Calu3 (cell line): ENCODE data around the gene CMPK1. TPM values are rescaled to one million over a fixed set of nuclear protein-coding genes. Genes with fewer than 3 reads are reported as not detected.

Source experiments
- BruUV-seq: library from RNA; stranded (reverse); fragments of 400-500 nt; replicated peaks from 2 replicates; lab custom pipeline; 2021; lab: Mats Ljungman, UMichigan
- CTCF ChIA-PET: fragments of 300-600 bp; sonication (Branson Sonifier 250); formaldehyde crosslinking; loops from one replicate; lab custom pipeline; 2022; ENCODE audit warnings: antibody characterized with exemption; lab: Charles Lee
- DNase-seq: peaks from one replicate; pipeline ENCODE4 v3.0.0; 2022
- H3K27ac Mint-ChIP-seq: one replicate; pipeline ENCODE4 v1.8.0; 2022; ENCODE audit warnings: mixed read lengths; ENCODE audit not compliant: unreplicated experiment
- H3K27me3 Mint-ChIP-seq: one replicate; pipeline ENCODE4 v1.8.0; 2022; ENCODE audit warnings: mixed read lengths; ENCODE audit not compliant: unreplicated experiment
- H3K36me3 Mint-ChIP-seq: one replicate; pipeline ENCODE4 v1.8.0; 2022; ENCODE audit warnings: mild to moderate bottlenecking, moderate library complexity, mixed read lengths; ENCODE audit not compliant: insufficient read depth, unreplicated experiment
- H3K4me1 Mint-ChIP-seq: one replicate; pipeline ENCODE4 v1.8.0; 2022; ENCODE audit warnings: mild to moderate bottlenecking, low read depth, mixed read lengths; ENCODE audit not compliant: unreplicated experiment
- H3K4me3 Mint-ChIP-seq: one replicate; pipeline ENCODE4 v1.8.0; 2022; ENCODE audit warnings: mild to moderate bottlenecking, low read depth, moderate library complexity, mixed read lengths; ENCODE audit not compliant: unreplicated experiment
- H3K9me3 Mint-ChIP-seq: one replicate; pipeline ENCODE4 v1.8.0; 2022; ENCODE audit warnings: low read depth, mixed read lengths; ENCODE audit not compliant: unreplicated experiment
- intact Hi-C: fragments of 100-400 bp; cut with micrococcal nuclease; formaldehyde crosslinking; loops from one replicate; pipeline ENCODE4 v1.10.0; 2022; ENCODE audit not compliant: unreplicated experiment
- total RNA-seq: library from RNA; stranded (reverse); gene quantifications from 2 replicates; pipeline ENCODE4 v1.2.3, GENCODE V29; 2022
- TF ChIP-seq, protein P1 (sequence below): fragments of 200-600 bp; IDR thresholded peaks from one replicate; pipeline ENCODE4 v1.8.0; 2022; ENCODE audit warnings: antibody characterized with exemption; ENCODE audit not compliant: unreplicated experiment

Gene CMPK1
- total RNA-seq, 1 experiment from 2014 or later = 162 TPM

DNA sequence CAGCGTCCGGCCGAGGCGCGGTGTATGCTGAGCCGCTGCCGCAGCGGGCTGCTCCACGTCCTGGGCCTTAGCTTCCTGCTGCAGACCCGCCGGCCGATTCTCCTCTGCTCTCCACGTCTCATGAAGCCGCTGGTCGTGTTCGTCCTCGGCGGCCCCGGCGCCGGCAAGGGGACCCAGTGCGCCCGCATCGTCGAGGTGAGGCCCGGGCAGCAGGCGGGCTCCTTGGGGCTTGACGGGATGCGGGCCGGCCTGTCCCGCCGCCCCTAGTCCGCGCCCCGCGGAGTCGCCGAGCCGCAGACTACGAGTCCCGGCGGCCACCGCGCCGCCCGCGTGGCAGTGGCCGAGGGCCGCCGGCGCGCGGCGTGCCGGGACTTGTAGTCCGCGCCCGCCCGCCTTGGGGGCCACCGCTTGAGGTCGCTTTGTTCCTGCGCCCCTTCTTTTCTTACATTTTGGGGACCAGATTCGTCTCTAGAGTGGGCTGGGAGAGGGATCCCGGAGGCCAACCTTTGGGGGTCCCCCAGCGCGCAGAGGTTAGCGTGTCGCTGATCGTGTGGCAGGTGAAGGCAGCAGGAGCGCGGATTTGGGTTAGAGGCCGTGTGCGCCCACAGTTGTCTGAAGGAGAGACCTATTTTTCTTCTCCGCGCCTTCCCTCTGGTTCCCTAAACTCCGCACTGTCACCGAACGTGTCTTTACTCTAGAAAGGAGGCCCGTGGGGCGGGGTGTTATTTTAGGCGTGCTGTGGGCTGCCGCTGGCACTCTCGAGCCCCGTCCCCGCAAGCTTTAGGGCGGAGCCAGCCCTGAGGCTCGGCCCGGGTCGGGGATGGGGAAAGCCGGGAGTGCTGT is 553 bp downstream of the CMPK1 start:
- CTCF ChIA-PET = interaction anchor here (0.8 to 1.6 kb wide), 8 partner anchors 9 to 155 kb away, joined by 3 to 8 read pairs (median 6); partner anchors contain the start of genes PDZK1IP1 and STIL
- no TSS peak for BruUV-seq
- no peaks in the 10 kb centered on the region for H3K27me3 Mint-ChIP-seq
- H3K9me3 Mint-ChIP-seq = no peaks in the 10 kb centered on the region
- DNase-seq = peak; percentile 81
- H3K27ac Mint-ChIP-seq = peak overlapping the region; percentile 86
- TF ChIP-seq, protein P1, sequence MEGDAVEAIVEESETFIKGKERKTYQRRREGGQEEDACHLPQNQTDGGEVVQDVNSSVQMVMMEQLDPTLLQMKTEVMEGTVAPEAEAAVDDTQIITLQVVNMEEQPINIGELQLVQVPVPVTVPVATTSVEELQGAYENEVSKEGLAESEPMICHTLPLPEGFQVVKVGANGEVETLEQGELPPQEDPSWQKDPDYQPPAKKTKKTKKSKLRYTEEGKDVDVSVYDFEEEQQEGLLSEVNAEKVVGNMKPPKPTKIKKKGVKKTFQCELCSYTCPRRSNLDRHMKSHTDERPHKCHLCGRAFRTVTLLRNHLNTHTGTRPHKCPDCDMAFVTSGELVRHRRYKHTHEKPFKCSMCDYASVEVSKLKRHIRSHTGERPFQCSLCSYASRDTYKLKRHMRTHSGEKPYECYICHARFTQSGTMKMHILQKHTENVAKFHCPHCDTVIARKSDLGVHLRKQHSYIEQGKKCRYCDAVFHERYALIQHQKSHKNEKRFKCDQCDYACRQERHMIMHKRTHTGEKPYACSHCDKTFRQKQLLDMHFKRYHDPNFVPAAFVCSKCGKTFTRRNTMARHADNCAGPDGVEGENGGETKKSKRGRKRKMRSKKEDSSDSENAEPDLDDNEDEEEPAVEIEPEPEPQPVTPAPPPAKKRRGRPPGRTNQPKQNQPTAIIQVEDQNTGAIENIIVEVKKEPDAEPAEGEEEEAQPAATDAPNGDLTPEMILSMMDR = peak; percentile 32
- no peak overlapping the region for H3K4me3 Mint-ChIP-seq
- intact Hi-C loops = loop anchor here (10.0 kb wide), 1 partner anchor 149 kb away; no protein-coding TSS in a partner anchor
- H3K36me3 Mint-ChIP-seq = peaks cover 2% of the 10 kb centered on the region
- peaks cover 23% of the 10 kb centered on the region for H3K4me1 Mint-ChIP-seq

DNA sequence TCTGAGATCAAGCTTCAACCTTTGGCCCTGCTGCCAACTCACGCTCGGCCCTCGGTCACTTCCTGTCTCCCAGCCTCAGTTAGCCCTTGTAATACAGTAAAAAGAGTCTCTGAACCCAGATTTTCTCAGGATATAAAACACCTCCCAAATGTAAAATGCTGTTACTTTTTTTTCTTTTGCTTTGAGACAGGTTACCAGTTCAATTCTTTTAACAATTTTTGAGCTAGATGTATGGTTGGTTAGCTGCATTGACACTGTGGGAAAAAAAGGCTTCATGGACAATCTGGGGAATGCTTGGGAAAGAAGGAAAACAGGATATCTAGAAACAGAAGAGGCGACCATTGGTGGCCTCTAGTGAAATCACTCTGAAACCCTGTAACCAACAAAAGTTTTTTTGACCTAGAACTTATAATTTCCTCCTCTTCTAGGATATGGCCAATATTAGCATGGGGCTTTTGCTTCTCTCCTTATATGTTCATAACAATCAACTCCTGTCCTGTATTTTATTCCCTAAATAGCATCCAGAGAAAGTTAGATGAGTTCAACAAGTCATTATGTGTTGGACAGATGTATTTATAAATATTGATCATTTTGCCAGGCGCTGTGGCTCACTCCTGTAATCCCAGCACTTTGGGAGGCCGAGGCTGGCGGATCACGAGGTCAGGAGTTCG is 1.3 kb downstream of the CMPK1 start:
- Mint-ChIP-seq H3K27me3 (no peaks in the 10 kb centered on the region), H3K4me3 (no peak overlapping the region), H3K4me1 (peaks cover 23% of the 10 kb centered on the region), H3K9me3 (no peaks in the 10 kb centered on the region), H3K36me3 (peaks cover 9% of the 10 kb centered on the region), H3K27ac (peak overlapping the region; percentile 86)
- BruUV-seq = TSS peak; percentile 67
- intact Hi-C loops = loop anchor here (10.0 kb wide), 1 partner anchor 150 kb away; no protein-coding TSS in a partner anchor
- TF ChIP-seq, protein P1 = no peak
- CTCF ChIA-PET = interaction anchor here (1.0 to 1.6 kb wide), 3 partner anchors 11 to 145 kb away, joined by 3 to 6 read pairs (median 5); partner anchors contain the start of genes PDZK1IP1 and STIL
- no peak for DNase-seq

DNA sequence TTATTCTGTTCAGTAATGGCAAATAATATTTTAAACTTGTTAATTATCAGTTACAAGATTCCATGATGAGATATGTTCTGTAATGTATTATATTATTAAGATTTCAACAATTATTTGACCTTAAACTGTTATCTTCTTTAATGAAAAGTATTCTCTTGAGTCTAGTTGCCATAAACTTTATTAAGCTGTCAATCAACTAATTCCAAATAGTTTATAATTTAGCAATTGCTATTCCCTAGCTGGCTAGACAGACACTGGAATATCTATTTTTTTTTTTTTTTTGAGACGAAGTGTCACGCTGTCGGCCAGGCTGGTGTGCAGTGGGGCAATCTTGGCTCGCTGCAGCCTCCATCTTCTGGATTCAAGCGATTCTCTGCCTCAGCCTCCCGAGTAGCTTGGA is 3.8 kb downstream of the CMPK1 start:
- TF ChIP-seq, protein P1 = no peak
- Mint-ChIP-seq H3K27ac (no peak overlapping the region), H3K36me3 (peaks cover 24% of the 10 kb centered on the region), H3K9me3 (no peaks in the 10 kb centered on the region), H3K4me1 (peaks cover 23% of the 10 kb centered on the region), H3K4me3 (no peak overlapping the region), H3K27me3 (no peaks in the 10 kb centered on the region)
- CTCF ChIA-PET = no interaction called here
- no TSS peak for BruUV-seq
- no peak for DNase-seq
- intact Hi-C loops = loop anchor here (10.0 kb wide), 1 partner anchor 153 kb away; no protein-coding TSS in a partner anchor

DNA sequence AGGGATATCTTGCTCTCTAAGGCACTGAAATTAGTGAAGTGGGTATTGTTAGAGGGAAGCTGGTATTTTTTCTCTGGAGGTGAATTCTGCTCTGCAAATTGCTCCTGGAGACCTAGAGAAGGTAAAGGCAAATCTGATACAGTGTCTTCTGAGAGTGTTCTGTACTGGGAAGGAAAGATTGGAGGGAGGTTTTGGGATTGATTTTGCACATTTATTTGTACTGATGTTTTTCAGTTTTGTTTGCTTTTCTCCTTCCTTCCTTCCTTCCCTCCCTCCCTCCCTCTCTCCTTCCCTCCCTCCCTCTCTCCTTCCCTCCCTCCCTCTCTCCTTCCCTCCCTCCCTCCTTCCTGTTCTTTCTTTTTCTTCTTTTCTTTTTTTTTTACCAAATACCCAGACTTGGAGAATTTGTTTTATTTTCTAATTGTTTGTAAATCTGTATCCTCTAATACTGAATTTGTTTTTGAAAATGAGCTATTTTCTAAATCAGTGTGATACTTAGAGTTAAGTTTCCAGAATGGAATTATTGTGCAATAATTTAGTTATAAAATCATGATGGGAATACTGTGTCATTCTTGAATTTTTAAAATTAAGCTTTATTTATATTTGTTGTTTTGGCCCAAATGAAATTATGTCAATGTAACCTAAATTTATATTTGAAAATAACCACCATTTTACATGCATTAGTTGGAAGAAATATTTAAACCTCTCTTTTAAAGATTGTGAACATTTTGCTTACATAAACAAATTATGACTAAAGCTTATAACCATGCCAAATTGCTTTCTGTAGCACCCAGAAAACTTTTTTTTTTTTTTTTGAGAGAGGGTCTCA is 4.9 kb downstream of the CMPK1 start:
- no TSS peak for BruUV-seq
- no peak for DNase-seq
- H3K27ac Mint-ChIP-seq = no peak overlapping the region
- H3K27me3 Mint-ChIP-seq = no peaks in the 10 kb centered on the region
- intact Hi-C loops = loop anchor here (10.0 kb wide), 1 partner anchor 154 kb away; no protein-coding TSS in a partner anchor
- H3K4me3 Mint-ChIP-seq = no peak overlapping the region
- peaks cover 23% of the 10 kb centered on the region for H3K4me1 Mint-ChIP-seq
- TF ChIP-seq, protein P1 = no peak
- H3K9me3 Mint-ChIP-seq = no peaks in the 10 kb centered on the region
- H3K36me3 Mint-ChIP-seq = peaks cover 24% of the 10 kb centered on the region
- CTCF ChIA-PET = interaction anchor here (1.0 to 1.2 kb wide), 3 partner anchors 9 to 159 kb away, joined by 3 to 4 read pairs (median 4); no protein-coding TSS in a partner anchor
